Stomach (tissue), 19 donors: ENCODE results near the gene GNAI3. TPM values are rescaled to one million over a fixed set of nuclear protein-coding genes. Genes with fewer than 3 reads are reported as not detected.
A peak's percentile ranks its signal among the peaks of the same experiment; 100 is the strongest.

Experiments used
- DNase-seq, 2 donors: peaks; one replicate each; pipeline versions ENCODE4 v3.0.0 to v3.0.0-alpha.2; 2013 to 2019
- H3K27ac ChIP-seq, 5 donors: fragments of 200-600 bp in 4 of 5; sonication (generic) in 4 of 5; one replicate each; pipeline ENCODE4 v1.5.1; 2013 to 2019; ENCODE audit warnings: mild to moderate bottlenecking in 1 of 5, moderate library complexity in 1 of 5
- H3K27me3 ChIP-seq, 3 donors: fragments of 200-600 bp; sonication (generic); one replicate each; pipeline ENCODE4 v1.5.1; 2017 to 2019; ENCODE audit warnings: mixed run types in 1 of 3
- H3K36me3 ChIP-seq, 4 donors: fragments of 200-600 bp; sonication (generic); 1 replicate in 3 of 4; 2 replicates in 1 of 4; pipeline ENCODE4 v1.5.1; 2016 to 2019
- H3K4me1 ChIP-seq, 4 donors: fragments of 200-600 bp; sonication (generic); one replicate each; pipeline ENCODE4 v1.5.1; 2016 to 2019
- H3K4me3 ChIP-seq, 4 donors: fragments of 200-600 bp; sonication (generic) in 3 of 4; one replicate each; pipeline ENCODE4 v1.5.1; 2016 to 2019; ENCODE audit warnings: mild to moderate bottlenecking in 1 of 4
- H3K9me3 ChIP-seq, 4 donors: fragments of 200-600 bp; sonication (generic); one replicate each; pipeline ENCODE4 v1.5.1; 2016 to 2019
- EP300 ChIP-seq: sonication (generic); formaldehyde crosslinking; IDR thresholded peaks from one replicate; pipeline ENCODE4 v1.6.1; 2017; ENCODE audit warnings: antibody characterized with exemption
- POLR2A ChIP-seq, 4 donors: fragments of 450-650 bp; IDR thresholded peaks; one replicate each; pipeline ENCODE4 v1.6.1; 2016; ENCODE audit warnings: antibody characterized with exemption in 4 of 4, control low read depth in 2 of 4, mild to moderate bottlenecking in 1 of 4, moderate library complexity in 1 of 4
- POLR2AphosphoS5 ChIP-seq, 3 donors: sonication (generic); formaldehyde crosslinking; IDR thresholded peaks; one replicate each; pipeline ENCODE4 v1.6.1; 2016; ENCODE audit warnings: antibody characterized with exemption in 3 of 3
- WGBS, 5 donors: extraction: QIAGEN DNeasy Blood & Tissue Kit in 3 of 5; methylation state at CpG; one replicate each; pipeline versions ENCODE4 v1.1.5 to v1.1.7; 2013 to 2018; 5-methylcytosine and 5-hydroxymethylcytosine counted together
- intact Hi-C: fragments of 100-400 bp; cut with DNase I; formaldehyde crosslinking; loops from one replicate; pipeline ENCODE4 v1.15.1; 2023; ENCODE audit warnings: low total_unique reads
- long read RNA-seq, 10 donors: transcript quantifications; one replicate each; lab custom pipeline, GENCODE V29; 2026
- polyA plus RNA-seq, 3 donors: library from polyadenylated mRNA; stranded (reverse); fragments of 200-250 nt; gene quantifications; one replicate each; pipeline ENCODE4 v1.2.3, GENCODE V29; 2013
- total RNA-seq, 5 donors: library from RNA; depleted of rRNA; stranded (reverse); fragments of >200 nt; gene quantifications; one replicate each; pipeline versions ENCODE4 v1.1.0 to v1.2.3, GENCODE V29; 2014 to 2016
- TF ChIP-seq, protein P1 (sequence below), 7 experiments: fragments of 450-650 bp in 4 of 7; fragments of 200-600 bp in 3 of 7; sonication (generic) in 3 of 7; IDR thresholded peaks; one replicate each; pipeline ENCODE4 v1.5.1; 2016 to 2019; ENCODE audit warnings: antibody characterized with exemption in 7 of 7, control low read depth in 2 of 7, mild to moderate bottlenecking in 1 of 7
- donor health status: healthy with polysubstance abuse.
- donor health status: Bipolar disorder and iron deficiency.
- donor health status: healthy.

GNAI3 gene
- 10 to 100 TPM in 1 of 5 donors, 1 to 10 TPM in 3, under 1 TPM in 1; 0.58 to 12.7 (median 3.2) TPM for total RNA-seq
- 1 to 10 TPM; 2.6 to 3.1 (median 2.7) TPM for polyA plus RNA-seq
- long read RNA-seq, donor 1, full-length matches to known transcripts: 12 of 20 reads
- long read RNA-seq, donor 1, partial matches to known transcripts: 8 of 20 reads
- long read RNA-seq, donor 1, other reads (novel, unspliced or antisense): 0 of 20 reads
- long read RNA-seq, donor 2, full-length matches to known transcripts: 19 of 19 reads
- long read RNA-seq, donor 2, partial matches to known transcripts: 0 of 19 reads
- long read RNA-seq, donor 2, other reads (novel, unspliced or antisense): 0 of 19 reads
- long read RNA-seq, donor 3, full-length matches to known transcripts: 11 of 18 reads
- long read RNA-seq, donor 3, partial matches to known transcripts: 7 of 18 reads
- long read RNA-seq, donor 3, other reads (novel, unspliced or antisense): 0 of 18 reads
- long read RNA-seq, donor 4, full-length matches to known transcripts: 1 of 1 reads
- long read RNA-seq, donor 4, partial matches to known transcripts: 0 of 1 reads
- long read RNA-seq, donor 4, other reads (novel, unspliced or antisense): 0 of 1 reads
- long read RNA-seq, donor 5, full-length matches to known transcripts: 20 of 33 reads
- long read RNA-seq, donor 5, partial matches to known transcripts: 13 of 33 reads
- long read RNA-seq, donor 5, other reads (novel, unspliced or antisense): 0 of 33 reads
- long read RNA-seq, donor 6: 0 reads
- long read RNA-seq, donor 7, full-length matches to known transcripts: 23 of 37 reads
- long read RNA-seq, donor 7, partial matches to known transcripts: 14 of 37 reads
- long read RNA-seq, donor 7, other reads (novel, unspliced or antisense): 0 of 37 reads
- long read RNA-seq, donor 8, full-length matches to known transcripts: 21 of 32 reads
- long read RNA-seq, donor 8, partial matches to known transcripts: 11 of 32 reads
- long read RNA-seq, donor 8, other reads (novel, unspliced or antisense): 0 of 32 reads
- long read RNA-seq, donor 9, full-length matches to known transcripts: 16 of 21 reads
- long read RNA-seq, donor 9, partial matches to known transcripts: 5 of 21 reads
- long read RNA-seq, donor 9, other reads (novel, unspliced or antisense): 0 of 21 reads
- long read RNA-seq, donor 10, full-length matches to known transcripts: 8 of 8 reads
- long read RNA-seq, donor 10, partial matches to known transcripts: 0 of 8 reads
- long read RNA-seq, donor 10, other reads (novel, unspliced or antisense): 0 of 8 reads

DNA sequence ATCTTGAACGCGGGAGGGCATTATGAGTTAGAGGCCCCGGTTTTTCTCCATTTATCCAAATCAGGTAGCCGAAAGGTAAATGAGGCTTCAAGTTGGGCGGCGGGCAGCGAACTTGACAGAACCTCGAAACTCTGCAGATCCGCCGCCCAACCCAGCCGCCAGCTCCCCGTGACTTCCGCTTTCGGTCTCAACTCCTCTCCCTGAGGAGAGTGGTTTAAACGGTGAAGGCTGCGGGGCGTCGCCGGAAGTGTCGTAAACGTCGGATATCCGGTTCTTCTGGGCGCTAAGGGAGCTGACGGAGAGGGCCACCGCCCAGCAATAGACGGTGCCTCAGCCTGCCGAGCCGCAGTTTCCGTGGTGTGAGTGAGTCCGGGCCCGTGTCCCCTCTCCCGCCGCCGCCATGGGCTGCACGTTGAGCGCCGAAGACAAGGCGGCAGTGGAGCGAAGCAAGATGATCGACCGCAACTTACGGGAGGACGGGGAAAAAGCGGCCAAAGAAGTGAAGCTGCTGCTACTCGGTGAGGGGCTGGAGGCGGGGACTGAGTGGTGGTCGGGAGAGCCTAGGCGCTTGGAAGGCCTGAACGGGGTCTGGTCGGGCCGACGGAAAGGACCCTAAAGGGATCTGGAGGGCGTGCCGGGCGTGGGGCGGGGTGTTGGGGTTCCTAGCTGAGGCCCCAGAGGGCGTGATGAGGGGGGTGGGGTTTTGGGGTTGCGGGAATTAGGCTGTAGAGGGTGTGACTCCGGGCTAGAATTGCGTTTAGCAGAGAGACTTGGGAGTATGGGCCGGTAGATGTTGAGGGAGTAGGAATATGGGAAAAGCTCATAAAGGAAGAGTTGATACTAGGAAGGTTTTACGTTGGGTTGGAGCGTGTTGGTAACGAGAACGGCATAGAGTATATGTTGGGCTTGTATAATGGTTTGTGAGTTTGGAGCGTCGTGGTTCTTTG lies at the start of gene GNAI3:
GNAI3 (plus strand) TSS at position 295 of the 947 bp plus-strand sequence; CDS start at position 401, 106 bp downstream.
- H3K4me3 ChIP-seq: peak within 1 kb of the TSS; percentile 59 to 94 (median 86)
- H3K36me3 ChIP-seq: no peaks in the 10 kb centered on the region
- peaks cover 18 to 62% (median 41%) of the 10 kb centered on the region in 4 donors for H3K4me1 ChIP-seq
- DNase-seq: peak; percentile 98 to 99
- WGBS, 5 donors: 0% methylated on average over 58 to 68 of the region's 68 CpGs
- intact Hi-C loops: loop anchor here (10.0 kb wide), 1 partner anchor 226 kb away; no protein-coding TSS in a partner anchor
- TF ChIP-seq EP300: no peak
- TF ChIP-seq, protein P1, sequence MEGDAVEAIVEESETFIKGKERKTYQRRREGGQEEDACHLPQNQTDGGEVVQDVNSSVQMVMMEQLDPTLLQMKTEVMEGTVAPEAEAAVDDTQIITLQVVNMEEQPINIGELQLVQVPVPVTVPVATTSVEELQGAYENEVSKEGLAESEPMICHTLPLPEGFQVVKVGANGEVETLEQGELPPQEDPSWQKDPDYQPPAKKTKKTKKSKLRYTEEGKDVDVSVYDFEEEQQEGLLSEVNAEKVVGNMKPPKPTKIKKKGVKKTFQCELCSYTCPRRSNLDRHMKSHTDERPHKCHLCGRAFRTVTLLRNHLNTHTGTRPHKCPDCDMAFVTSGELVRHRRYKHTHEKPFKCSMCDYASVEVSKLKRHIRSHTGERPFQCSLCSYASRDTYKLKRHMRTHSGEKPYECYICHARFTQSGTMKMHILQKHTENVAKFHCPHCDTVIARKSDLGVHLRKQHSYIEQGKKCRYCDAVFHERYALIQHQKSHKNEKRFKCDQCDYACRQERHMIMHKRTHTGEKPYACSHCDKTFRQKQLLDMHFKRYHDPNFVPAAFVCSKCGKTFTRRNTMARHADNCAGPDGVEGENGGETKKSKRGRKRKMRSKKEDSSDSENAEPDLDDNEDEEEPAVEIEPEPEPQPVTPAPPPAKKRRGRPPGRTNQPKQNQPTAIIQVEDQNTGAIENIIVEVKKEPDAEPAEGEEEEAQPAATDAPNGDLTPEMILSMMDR (IDR thresholded peaks at IDR 0.05): no peak
- peak; percentile 98 to 100 (median 99) for TF ChIP-seq POLR2AphosphoS5 (IDR thresholded peaks at IDR 0.05)
- peak in 2 of 4 donors; percentile 97 to 98 for TF ChIP-seq POLR2A (IDR thresholded peaks at IDR 0.05)
- no peaks in the 10 kb centered on the region for H3K27me3 ChIP-seq
- peak within 1 kb of the TSS; percentile 92 to 98 (median 98) for H3K27ac ChIP-seq
- no peaks in the 10 kb centered on the region for H3K9me3 ChIP-seq

DNA sequence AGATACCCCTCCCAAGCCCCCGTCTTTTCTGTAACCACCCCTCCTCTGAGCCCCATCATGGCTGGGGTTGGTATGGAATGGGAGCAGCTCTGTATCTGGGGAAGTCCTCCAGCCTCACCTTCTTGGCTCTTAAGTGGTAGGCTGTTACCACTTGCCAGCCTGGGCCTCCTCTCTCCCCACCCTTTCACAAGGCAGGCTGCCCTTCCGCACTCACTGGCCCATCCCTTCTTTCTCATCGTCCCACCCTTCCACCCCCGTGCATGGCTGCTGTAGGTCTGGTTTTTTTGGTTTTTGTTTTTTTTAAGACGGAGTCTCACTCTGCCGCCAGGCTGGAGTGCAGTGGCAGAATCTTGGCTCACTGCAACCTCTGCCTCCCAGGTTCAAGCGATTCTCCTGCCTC lies 49.3 kb upstream of the GNAI3 start:
- no peak for DNase-seq
- H3K9me3 ChIP-seq: no peaks in the 10 kb centered on the region
- peak overlapping the region in 3 of 5 donors; percentile 15 to 56 (median 16) for H3K27ac ChIP-seq
- no peaks in the 10 kb centered on the region for H3K27me3 ChIP-seq
- no peak for TF ChIP-seq POLR2AphosphoS5 (IDR thresholded peaks at IDR 0.05)
- TF ChIP-seq EP300: no peak
- TF ChIP-seq POLR2A (IDR thresholded peaks at IDR 0.05): no peak
- TF ChIP-seq, protein P1 (IDR thresholded peaks at IDR 0.05): no peak
- intact Hi-C loops: no loop called here
- H3K36me3 ChIP-seq: peaks cover 19 to 48% (median 43%) of the 10 kb centered on the region in 4 donors
- H3K4me3 ChIP-seq: no peak overlapping the region
- WGBS, 5 donors: 71 to 87% (median 83%) methylated on average over 7 of the region's 7 CpGs
- H3K4me1 ChIP-seq: peaks cover 39 to 89% (median 61%) of the 10 kb centered on the region in 4 donors

DNA sequence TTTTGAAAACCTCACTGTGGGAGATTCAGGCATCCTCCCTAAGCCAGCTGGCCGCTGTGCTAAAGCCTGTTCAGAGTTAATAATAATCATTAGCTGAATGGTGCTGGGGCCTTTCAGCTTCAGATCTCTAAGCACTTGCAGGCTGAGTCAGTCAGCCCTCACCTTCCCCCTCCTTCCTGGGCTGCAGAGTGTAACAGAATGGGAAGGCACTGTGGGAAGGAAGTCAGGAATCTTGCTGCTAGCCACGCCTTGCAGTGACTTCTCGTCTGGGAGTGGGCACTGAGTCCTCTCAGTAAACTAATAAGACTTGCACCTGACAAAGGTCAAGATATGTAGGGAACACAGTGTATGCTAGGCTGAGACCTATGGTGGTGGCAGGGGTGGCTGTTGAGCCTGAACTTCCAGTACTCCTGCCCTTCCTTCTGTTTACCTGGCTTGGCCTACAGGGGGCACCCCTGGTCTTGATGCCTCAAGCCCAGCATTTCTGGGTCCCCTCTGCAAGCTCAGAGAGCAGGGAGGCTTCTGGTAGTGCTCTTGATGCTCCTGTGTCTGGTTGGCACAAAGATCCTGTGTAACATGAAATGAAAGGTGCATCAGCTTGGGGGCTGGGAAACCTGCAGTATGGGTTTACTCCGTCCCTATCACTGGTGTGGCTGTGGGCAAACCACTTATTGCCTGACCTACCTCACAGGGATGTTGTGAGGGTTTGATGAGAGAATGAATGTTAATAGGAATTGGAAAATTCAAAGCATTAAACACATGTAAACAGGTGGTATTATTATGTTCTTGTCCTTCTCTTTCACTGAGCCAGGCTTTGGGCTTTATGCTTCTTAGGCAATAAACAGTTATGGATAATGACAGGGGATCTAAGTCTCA lies 48.5 kb upstream of the GNAI3 start:
- peaks cover 19 to 48% (median 43%) of the 10 kb centered on the region in 4 donors for H3K36me3 ChIP-seq
- no peak overlapping the region for H3K4me3 ChIP-seq
- no peaks in the 10 kb centered on the region for H3K27me3 ChIP-seq
- TF ChIP-seq, protein P1 (IDR thresholded peaks at IDR 0.05): peak in 3 of 7 experiments; percentile 4 to 26 (median 18)
- TF ChIP-seq POLR2A (IDR thresholded peaks at IDR 0.05): no peak
- WGBS, 5 donors: 50 to 71% (median 60%) methylated on average over 4 of the region's 4 CpGs
- peaks cover 37 to 87% (median 58%) of the 10 kb centered on the region in 4 donors for H3K4me1 ChIP-seq
- peak overlapping the region in 4 of 5 donors; percentile 16 to 56 (median 34) for H3K27ac ChIP-seq
- intact Hi-C loops: no loop called here
- H3K9me3 ChIP-seq: no peaks in the 10 kb centered on the region
- DNase-seq: peak; percentile 60 to 66
